ENCODE data around the gene C10orf105.

Gene C10orf105

DNA sequence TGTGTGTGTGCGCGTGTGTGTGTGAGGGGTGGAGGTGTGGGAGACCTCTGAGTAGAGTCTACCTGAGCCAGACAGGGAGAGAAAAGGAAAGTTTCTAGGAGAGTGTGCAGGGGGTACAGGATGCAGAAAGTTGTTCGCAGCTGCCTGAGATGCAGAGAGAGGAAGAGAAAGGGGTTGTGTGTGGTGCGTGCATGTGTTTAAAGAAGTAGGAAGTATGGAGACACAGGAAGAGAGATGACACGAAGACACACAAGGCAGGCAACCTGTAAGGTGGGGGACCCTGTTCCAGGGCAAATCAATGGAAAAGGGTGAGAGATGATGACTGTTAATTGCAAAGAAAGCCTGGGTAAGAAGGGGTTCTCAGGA lies 52.2 kb downstream of the C10orf105 start:
- H3K4ac ChIP-seq (ENCODE audit: low read depth, low read length) = no peak overlapping the region
- no peak overlapping the region for H3K27ac ChIP-seq (ENCODE audit: low read depth, low read length)
- H3K9ac ChIP-seq (ENCODE audit: low read length) = no peak overlapping the region
- no peaks in the 10 kb centered on the region for H3K27me3 ChIP-seq (ENCODE audit: insufficient read depth, low read length)
- no peak overlapping the region for H4K8ac ChIP-seq (ENCODE audit: low read depth, low read length)
- no peaks in the 10 kb centered on the region for H3K79me1 ChIP-seq (ENCODE audit: low read length)
- no peak overlapping the region for H3K18ac ChIP-seq (ENCODE audit: low read length)
- H4K12ac ChIP-seq (ENCODE audit: low read depth, low read length) = no peak overlapping the region
- H2BK5ac ChIP-seq (ENCODE audit: low read depth, low read length, poor library complexity) = no peak overlapping the region
- H3K9me3 ChIP-seq (ENCODE audit: insufficient read depth, low read depth, low read length) = no peaks in the 10 kb centered on the region
- no peak overlapping the region for H3K23ac ChIP-seq (ENCODE audit: low read length)
- no peaks in the 10 kb centered on the region for H3K4me1 ChIP-seq (ENCODE audit: control insufficient read depth in 1 of 2, insufficient read depth in 2 of 2, low read length in 2 of 2)
- no peak overlapping the region for H4K91ac ChIP-seq (ENCODE audit: low read depth, low read length)
- no peak overlapping the region for H3K4me3 ChIP-seq (ENCODE audit: low read depth, low read length)
- no peak overlapping the region for H3K14ac ChIP-seq (ENCODE audit: low read length)
- H2AK5ac ChIP-seq (ENCODE audit: low read length) = no peak overlapping the region
- no peak overlapping the region for H2BK12ac ChIP-seq (ENCODE audit: low read length)
- H3K4me2 ChIP-seq (ENCODE audit: low read length) = no peak overlapping the region
- no peak overlapping the region for H2BK120ac ChIP-seq (ENCODE audit: insufficient read depth, low read length, poor library complexity)
- H3K79me2 ChIP-seq (ENCODE audit: control insufficient read depth, insufficient read depth, low read length, poor library complexity) = no peaks in the 10 kb centered on the region
- no CpG with 5 or more reads among the region's 5 CpGs for WGBS (ENCODE audit: extremely low coverage, insufficient coverage, insufficient read length)
- no peaks in the 10 kb centered on the region for H3K36me3 ChIP-seq (ENCODE audit: control insufficient read depth in 1 of 2, insufficient read depth in 2 of 2, low read length in 2 of 2)
- H2AFZ ChIP-seq (ENCODE audit: insufficient read depth, low read length, poor library complexity) = no peak overlapping the region
- DNase-seq = no peak

DNA sequence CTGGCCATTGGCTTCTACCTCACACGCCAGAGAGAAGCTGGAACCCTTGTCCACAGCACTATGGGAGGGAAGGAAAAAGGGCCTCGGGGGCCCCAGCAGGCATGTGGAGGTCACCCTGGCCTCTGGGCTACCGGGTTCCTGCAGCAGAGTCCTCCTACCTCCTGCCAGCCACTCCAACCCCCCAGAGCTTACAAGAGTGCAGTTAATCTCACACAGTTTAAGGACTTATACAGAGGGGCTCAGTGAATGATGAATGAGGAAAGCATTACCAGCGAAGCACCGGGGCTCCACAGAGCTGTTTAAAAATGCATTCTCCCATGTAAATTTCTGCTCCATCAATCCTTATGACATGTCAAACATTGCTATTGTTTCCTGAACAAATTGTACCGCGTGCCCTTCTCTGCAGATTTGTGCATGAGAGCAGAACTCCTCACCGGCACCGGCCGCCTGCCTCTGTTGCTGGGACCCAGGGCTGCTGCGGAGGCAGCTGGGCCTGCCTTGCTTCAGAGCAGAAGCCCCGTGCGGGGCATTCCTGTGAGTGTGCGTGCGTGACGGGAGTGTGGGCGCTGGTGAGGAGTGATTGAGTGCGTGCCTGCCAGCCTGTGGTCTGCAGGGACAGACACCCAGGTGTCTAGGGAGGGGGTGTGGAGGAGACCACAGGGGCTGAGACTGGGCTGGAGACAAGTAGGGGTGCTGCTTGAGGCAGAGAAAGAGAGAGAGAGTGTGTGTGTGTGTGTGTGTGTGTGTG lies 52.8 kb downstream of the C10orf105 start:
- Histone ChIP-seq H3K36me3 (ENCODE audit: control insufficient read depth in 1 of 2, insufficient read depth in 2 of 2, low read length in 2 of 2) (no peaks in the 10 kb centered on the region), H3K23ac (ENCODE audit: low read length) (no peak overlapping the region), H3K79me1 (ENCODE audit: low read length) (no peaks in the 10 kb centered on the region), H2BK120ac (ENCODE audit: insufficient read depth, low read length, poor library complexity) (no peak overlapping the region), H3K18ac (ENCODE audit: low read length) (no peak overlapping the region), H2BK5ac (ENCODE audit: low read depth, low read length, poor library complexity) (no peak overlapping the region), H3K4me1 (ENCODE audit: control insufficient read depth in 1 of 2, insufficient read depth in 2 of 2, low read length in 2 of 2) (no peaks in the 10 kb centered on the region), H3K4me3 (ENCODE audit: low read depth, low read length) (no peak overlapping the region), H3K9me3 (ENCODE audit: insufficient read depth, low read depth, low read length) (peaks cover 1% of the 10 kb centered on the region), H3K27me3 (ENCODE audit: insufficient read depth, low read length) (no peaks in the 10 kb centered on the region), H4K91ac (ENCODE audit: low read depth, low read length) (no peak overlapping the region), H2AFZ (ENCODE audit: insufficient read depth, low read length, poor library complexity) (no peak overlapping the region), H4K12ac (ENCODE audit: low read depth, low read length) (no peak overlapping the region), H2BK12ac (ENCODE audit: low read length) (no peak overlapping the region), H3K9ac (ENCODE audit: low read length) (no peak overlapping the region), H3K4ac (ENCODE audit: low read depth, low read length) (no peak overlapping the region), H3K4me2 (ENCODE audit: low read length) (no peak overlapping the region), H2AK5ac (ENCODE audit: low read length) (no peak overlapping the region), H3K27ac (ENCODE audit: low read depth, low read length) (no peak overlapping the region), H3K14ac (ENCODE audit: low read length) (no peak overlapping the region), H3K79me2 (ENCODE audit: control insufficient read depth, insufficient read depth, low read length, poor library complexity) (no peaks in the 10 kb centered on the region), H4K8ac (ENCODE audit: low read depth, low read length) (no peak overlapping the region)
- no peak for DNase-seq
- no CpG with 5 or more reads among the region's 18 CpGs for whole genome bisulfite sequencing (ENCODE audit: extremely low coverage, insufficient coverage, insufficient read length)

DNA sequence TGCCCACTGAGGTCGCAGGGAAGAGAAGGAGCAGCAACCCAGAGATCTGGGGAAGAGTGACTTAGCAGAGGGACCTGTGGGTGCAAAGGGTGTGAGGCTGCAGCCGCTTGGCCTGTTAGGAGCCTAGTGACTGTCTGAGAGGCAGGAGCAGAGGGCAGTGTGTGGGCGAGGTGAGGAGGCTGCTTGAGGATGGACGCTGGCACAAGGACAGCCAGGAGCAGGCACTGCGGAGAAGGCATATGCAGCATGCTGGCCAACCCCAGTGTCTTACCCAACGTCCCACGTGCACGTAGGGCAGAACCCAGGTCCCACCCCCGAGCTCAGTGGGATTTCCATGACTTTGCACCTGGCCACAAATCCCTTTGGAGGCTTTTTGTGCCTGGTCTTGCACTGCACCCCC lies 54.1 kb downstream of the C10orf105 start:
- Histone ChIP-seq H2BK120ac (ENCODE audit: insufficient read depth, low read length, poor library complexity) (no peak overlapping the region), H3K79me2 (ENCODE audit: control insufficient read depth, insufficient read depth, low read length, poor library complexity) (no peaks in the 10 kb centered on the region), H3K79me1 (ENCODE audit: low read length) (no peaks in the 10 kb centered on the region), H4K12ac (ENCODE audit: low read depth, low read length) (no peak overlapping the region), H3K4me2 (ENCODE audit: low read length) (no peak overlapping the region), H3K4me3 (ENCODE audit: low read depth, low read length) (no peak overlapping the region), H2BK12ac (ENCODE audit: low read length) (no peak overlapping the region), H3K4ac (ENCODE audit: low read depth, low read length) (no peak overlapping the region), H4K91ac (ENCODE audit: low read depth, low read length) (no peak overlapping the region), H3K4me1 (ENCODE audit: control insufficient read depth in 1 of 2, insufficient read depth in 2 of 2, low read length in 2 of 2) (no peaks in the 10 kb centered on the region), H3K18ac (ENCODE audit: low read length) (no peak overlapping the region), H3K36me3 (ENCODE audit: control insufficient read depth in 1 of 2, insufficient read depth in 2 of 2, low read length in 2 of 2) (no peaks in the 10 kb centered on the region), H3K14ac (ENCODE audit: low read length) (no peak overlapping the region), H3K23ac (ENCODE audit: low read length) (no peak overlapping the region), H2AK5ac (ENCODE audit: low read length) (no peak overlapping the region), H3K9ac (ENCODE audit: low read length) (no peak overlapping the region), H2BK5ac (ENCODE audit: low read depth, low read length, poor library complexity) (no peak overlapping the region), H4K8ac (ENCODE audit: low read depth, low read length) (no peak overlapping the region), H3K27ac (ENCODE audit: low read depth, low read length) (no peak overlapping the region), H3K9me3 (ENCODE audit: insufficient read depth, low read depth, low read length) (peaks cover 1% of the 10 kb centered on the region), H2AFZ (ENCODE audit: insufficient read depth, low read length, poor library complexity) (no peak overlapping the region), H3K27me3 (ENCODE audit: insufficient read depth, low read length) (no peaks in the 10 kb centered on the region)
- WGBS (ENCODE audit: extremely low coverage, insufficient coverage, insufficient read length) = no CpG with 5 or more reads among the region's 9 CpGs
- DNase-seq = no peak

DNA sequence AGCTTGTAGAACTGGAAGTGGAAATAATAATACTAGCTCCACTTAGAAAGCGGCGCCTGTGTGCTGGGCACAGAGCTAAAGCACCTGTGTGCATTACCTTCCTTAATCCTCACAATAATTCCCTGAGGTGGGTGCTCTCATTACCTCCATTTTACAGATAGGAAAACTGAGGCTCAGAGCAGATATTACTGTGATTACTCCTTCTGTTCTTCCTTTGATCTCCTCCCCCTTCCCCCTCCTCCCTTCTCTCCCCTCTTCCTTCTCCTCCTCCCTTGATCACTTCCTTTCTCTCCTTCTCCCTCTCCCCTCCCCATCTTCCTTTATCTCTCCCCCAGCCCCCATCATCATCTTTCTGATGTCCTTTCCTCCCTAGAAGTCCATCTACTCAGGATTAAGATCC lies 55.0 kb downstream of the C10orf105 start:
- Histone ChIP-seq H2BK5ac (ENCODE audit: low read depth, low read length, poor library complexity) (no peak overlapping the region), H3K4ac (ENCODE audit: low read depth, low read length) (no peak overlapping the region), H3K14ac (ENCODE audit: low read length) (no peak overlapping the region), H3K27me3 (ENCODE audit: insufficient read depth, low read length) (no peaks in the 10 kb centered on the region), H3K18ac (ENCODE audit: low read length) (no peak overlapping the region), H4K91ac (ENCODE audit: low read depth, low read length) (no peak overlapping the region), H3K4me2 (ENCODE audit: low read length) (no peak overlapping the region), H3K4me1 (ENCODE audit: control insufficient read depth in 1 of 2, insufficient read depth in 2 of 2, low read length in 2 of 2) (no peaks in the 10 kb centered on the region), H4K8ac (ENCODE audit: low read depth, low read length) (no peak overlapping the region), H3K9ac (ENCODE audit: low read length) (no peak overlapping the region), H3K4me3 (ENCODE audit: low read depth, low read length) (no peak overlapping the region), H3K23ac (ENCODE audit: low read length) (no peak overlapping the region), H2AK5ac (ENCODE audit: low read length) (no peak overlapping the region), H2BK120ac (ENCODE audit: insufficient read depth, low read length, poor library complexity) (no peak overlapping the region), H3K36me3 (ENCODE audit: control insufficient read depth in 1 of 2, insufficient read depth in 2 of 2, low read length in 2 of 2) (no peaks in the 10 kb centered on the region), H3K9me3 (ENCODE audit: insufficient read depth, low read depth, low read length) (peaks cover 1% of the 10 kb centered on the region), H4K12ac (ENCODE audit: low read depth, low read length) (no peak overlapping the region), H3K79me2 (ENCODE audit: control insufficient read depth, insufficient read depth, low read length, poor library complexity) (no peaks in the 10 kb centered on the region), H3K79me1 (ENCODE audit: low read length) (no peaks in the 10 kb centered on the region), H2BK12ac (ENCODE audit: low read length) (no peak overlapping the region), H3K27ac (ENCODE audit: low read depth, low read length) (no peak overlapping the region), H2AFZ (ENCODE audit: insufficient read depth, low read length, poor library complexity) (no peak overlapping the region)
- no peak for DNase-seq
- WGBS (ENCODE audit: extremely low coverage, insufficient coverage, insufficient read length) = no CpG with 5 or more reads among the region's 2 CpGs
